HG03378 (cell line): Measurements from ENCODE around the gene HTR3A.

Experiments
- ATAC-seq: cut with Tn5 transposase; IDR thresholded peaks from one replicate; pipeline ENCODE4 v1.9.1; 2021; ENCODE audit warnings: mild to moderate bottlenecking, moderate library complexity; ENCODE audit not compliant: unreplicated experiment

The HTR3A gene

DNA sequence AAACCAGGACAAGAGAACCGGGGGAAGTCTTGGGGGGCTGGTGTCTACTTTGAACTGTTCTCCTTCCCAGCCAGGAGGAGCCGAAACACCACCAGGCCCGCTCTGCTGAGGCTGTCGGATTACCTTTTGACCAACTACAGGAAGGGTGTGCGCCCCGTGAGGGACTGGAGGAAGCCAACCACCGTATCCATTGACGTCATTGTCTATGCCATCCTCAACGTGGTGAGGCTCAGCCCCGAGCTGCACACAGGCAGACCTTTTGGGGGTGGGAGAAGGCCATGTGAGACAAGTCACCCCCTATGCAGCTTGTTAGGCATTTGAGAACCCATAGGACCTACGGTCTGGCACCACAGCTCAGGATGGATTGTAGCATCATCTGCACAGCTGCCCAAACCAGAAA is 2.8 kb downstream of the HTR3A start:
- ATAC-seq = no peak

GRCh38 chr11:113979431-113979830 is 4.5 kb downstream of the HTR3A start:
- no peak for ATAC-seq

GRCh38 chr11:113980785-113981184 is 5.9 kb downstream of the HTR3A start:
- no peak for ATAC-seq

DNA sequence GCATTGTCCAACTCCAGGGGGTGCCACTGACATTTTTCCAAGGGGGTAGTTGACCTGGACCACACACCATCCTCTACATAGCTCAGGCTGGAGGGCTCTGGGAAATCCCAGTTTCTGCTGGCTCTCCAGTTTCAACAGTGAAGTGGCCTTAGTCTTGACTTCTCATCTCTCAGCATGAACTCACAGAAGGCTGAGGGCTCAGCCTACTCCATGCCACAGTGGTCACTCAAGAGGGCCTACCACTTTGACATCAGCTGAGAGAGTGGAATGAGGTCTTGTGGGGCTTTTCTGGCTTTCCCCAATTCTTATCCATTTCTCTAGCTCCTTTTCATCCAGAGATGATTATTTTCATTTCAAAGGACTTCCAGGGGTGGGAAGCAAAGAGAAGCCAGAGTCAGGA is 7.4 kb downstream of the HTR3A start:
- ATAC-seq = no peak

- no peak for ATAC-seq
Observed at GRCh38 chr11:113984781-113985180, 9.9 kb downstream of the HTR3A start.

GRCh38 chr11:113985906-113986305 is 11.0 kb downstream of the HTR3A start:
- ATAC-seq = no peak

GRCh38 chr11:113986351-113987140 is 11.6 kb downstream of the HTR3A start:
- no peak for ATAC-seq

DNA sequence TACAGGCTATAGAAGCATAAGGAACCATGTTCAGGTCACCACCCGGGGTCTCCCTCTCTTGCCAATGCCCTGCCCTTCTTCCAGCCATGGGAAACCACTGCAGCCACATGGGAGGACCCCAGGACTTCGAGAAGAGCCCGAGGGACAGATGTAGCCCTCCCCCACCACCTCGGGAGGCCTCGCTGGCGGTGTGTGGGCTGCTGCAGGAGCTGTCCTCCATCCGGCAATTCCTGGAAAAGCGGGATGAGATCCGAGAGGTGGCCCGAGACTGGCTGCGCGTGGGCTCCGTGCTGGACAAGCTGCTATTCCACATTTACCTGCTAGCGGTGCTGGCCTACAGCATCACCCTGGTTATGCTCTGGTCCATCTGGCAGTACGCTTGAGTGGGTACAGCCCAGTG is 14.5 kb downstream of the HTR3A start:
- ATAC-seq = no peak

GRCh38 chr11:113989916-113990315 is 15.0 kb downstream of the HTR3A start:
- no peak for ATAC-seq

- ATAC-seq = no peak
Observed at GRCh38 chr11:113991170-113991569, 16.3 kb downstream of the HTR3A start.

GRCh38 chr11:113991718-113992458 is 17.0 kb downstream of the HTR3A start:
- ATAC-seq = no peak

- ATAC-seq = no peak
Observed at GRCh38 chr11:113992459-113993110, 17.7 kb downstream of the HTR3A start.

- no peak for ATAC-seq
Observed at GRCh38 chr11:113994077-113994954, 19.4 kb downstream of the HTR3A start.

GRCh38 chr11:113997473-113997872 is 22.6 kb downstream of the HTR3A start:
- ATAC-seq = no peak

- ATAC-seq = no peak
Observed at GRCh38 chr11:113998574-113998973, 23.7 kb downstream of the HTR3A start.

DNA sequence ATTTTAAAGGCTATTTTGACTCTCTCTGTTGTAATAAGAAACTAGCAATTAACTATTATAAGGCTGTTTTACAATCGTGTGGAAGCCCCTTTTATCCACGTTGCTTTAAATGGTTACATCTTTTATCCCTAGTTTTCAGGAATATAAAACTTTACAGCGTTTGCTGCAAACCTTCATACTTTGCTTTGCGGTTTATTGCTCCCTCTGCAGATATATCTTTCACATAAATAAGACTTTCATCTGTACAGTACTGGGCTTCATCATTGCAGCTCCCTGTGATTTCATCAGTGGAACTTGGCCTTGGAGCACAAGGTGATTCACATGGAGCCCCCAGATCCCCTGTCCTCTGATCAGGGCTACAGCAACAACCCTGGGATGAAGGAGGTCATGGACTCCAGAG is 25.6 kb downstream of the HTR3A start:
- ATAC-seq = no peak

DNA sequence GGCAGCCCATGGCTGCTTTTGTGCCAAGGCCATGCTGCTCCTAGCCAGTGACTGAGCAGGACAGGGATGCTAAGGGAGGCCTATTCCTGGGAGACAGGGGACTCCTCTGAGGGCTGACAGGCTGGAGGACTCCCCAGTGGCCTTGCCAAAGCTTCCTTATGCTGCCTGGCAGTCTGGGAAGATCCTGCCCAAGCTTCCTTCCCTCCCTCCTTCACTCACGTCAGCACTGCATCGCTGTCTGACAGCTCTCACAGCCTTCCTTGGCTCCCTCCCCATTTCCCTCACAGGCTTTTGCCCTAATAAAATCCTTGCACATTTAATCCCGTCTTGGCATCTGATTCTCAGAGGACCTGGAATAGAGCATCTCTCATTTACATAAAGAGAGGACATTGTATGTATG is 26.5 kb downstream of the HTR3A start:
- ATAC-seq = no peak

DNA sequence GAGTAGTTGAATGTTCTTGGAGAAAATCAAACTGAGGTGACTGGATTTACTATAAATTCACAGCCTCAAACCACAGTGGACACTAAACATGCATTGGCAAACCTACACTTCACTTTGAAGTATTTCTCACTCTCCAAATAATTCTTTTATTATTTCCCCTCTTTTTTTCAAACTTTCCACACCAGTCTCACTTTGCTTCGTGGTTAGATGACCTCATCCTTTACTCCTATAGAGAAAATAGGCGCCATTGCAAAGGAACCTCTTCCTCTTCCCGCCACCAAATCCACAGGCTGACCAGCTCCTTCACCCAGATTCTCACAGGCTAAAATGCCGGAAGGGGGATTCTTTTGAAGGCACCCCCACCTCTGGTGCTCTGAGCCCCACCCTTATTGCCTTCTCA is 33.4 kb downstream of the HTR3A start:
- ATAC-seq = no peak

- ATAC-seq = no peak
Observed at GRCh38 chr11:114010931-114011330, 36.0 kb downstream of the HTR3A start.

- no peak for ATAC-seq
Observed at GRCh38 chr11:114011443-114011842, 36.5 kb downstream of the HTR3A start.

DNA sequence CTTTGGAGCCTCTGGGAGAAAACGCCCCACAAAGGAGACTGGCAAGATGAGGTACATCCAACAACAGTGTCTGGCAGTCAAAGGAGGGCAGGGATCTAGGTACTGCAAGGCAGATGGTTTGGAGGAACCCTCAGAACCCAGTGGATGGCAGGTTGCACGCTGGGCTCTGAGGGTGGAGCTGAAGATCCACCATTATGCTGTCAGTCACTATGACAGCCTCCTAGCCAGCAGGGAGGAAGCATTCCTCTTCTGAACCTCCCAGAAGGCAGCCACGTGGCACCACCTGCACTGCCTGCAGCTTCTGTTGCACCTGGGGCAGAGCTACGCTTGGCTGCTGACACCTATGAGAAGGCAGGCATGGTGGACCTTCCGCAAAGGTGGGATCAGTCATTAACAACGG is 40.2 kb downstream of the HTR3A start:
- ATAC-seq = no peak
